NCI-H510A (cell line): ENCODE measurements around the gene RPL18.

ENCODE experiments used
- DNase-seq: peaks from one replicate; lab custom pipeline; 2025; lab: John Stamatoyannopoulos, UW

Gene RPL18

DNA sequence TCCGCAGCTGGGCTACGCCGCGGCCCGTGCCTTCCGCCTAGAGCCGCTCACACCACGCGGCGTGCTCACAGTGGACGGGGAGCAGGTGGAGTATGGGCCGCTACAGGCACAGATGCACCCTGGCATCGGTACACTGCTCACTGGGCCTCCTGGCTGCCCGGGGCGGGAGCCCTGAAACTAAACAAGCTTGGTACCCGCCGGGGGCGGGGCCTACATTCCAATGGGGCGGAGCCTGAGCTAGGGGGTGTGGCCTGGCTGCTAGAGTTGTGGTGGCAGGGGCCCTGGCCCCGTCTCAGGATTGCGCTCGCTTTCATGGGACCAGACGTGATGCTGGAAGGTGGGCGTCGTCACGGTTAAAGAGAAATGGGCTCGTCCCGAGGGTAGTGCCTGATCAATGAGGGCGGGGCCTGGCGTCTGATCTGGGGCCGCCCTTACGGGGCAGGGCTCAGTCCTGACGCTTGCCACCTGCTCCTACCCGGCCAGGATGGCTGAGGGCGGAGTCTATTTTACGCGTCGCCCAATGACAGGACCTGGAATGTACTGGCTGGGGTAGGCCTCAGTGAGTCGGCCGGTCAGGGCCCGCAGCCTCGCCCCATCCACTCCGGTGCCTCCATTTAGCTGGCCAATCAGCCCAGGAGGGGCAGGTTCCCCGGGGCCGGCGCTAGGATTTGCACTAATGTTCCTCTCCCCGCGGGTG lies 10.8 kb upstream of the RPL18 start:
- no peak for DNase-seq

DNA sequence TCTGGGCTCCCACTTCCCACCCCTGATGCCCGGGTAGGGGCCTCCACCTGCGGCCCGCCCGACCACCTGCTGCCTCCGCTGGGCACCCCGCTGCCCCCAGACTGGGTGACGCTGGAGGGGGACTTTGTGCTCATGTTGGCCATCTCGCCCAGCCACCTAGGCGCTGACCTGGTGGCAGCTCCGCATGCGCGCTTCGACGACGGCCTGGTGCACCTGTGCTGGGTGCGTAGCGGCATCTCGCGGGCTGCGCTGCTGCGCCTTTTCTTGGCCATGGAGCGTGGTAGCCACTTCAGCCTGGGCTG lies 10.3 kb upstream of the RPL18 start:
- no peak for DNase-seq

DNA sequence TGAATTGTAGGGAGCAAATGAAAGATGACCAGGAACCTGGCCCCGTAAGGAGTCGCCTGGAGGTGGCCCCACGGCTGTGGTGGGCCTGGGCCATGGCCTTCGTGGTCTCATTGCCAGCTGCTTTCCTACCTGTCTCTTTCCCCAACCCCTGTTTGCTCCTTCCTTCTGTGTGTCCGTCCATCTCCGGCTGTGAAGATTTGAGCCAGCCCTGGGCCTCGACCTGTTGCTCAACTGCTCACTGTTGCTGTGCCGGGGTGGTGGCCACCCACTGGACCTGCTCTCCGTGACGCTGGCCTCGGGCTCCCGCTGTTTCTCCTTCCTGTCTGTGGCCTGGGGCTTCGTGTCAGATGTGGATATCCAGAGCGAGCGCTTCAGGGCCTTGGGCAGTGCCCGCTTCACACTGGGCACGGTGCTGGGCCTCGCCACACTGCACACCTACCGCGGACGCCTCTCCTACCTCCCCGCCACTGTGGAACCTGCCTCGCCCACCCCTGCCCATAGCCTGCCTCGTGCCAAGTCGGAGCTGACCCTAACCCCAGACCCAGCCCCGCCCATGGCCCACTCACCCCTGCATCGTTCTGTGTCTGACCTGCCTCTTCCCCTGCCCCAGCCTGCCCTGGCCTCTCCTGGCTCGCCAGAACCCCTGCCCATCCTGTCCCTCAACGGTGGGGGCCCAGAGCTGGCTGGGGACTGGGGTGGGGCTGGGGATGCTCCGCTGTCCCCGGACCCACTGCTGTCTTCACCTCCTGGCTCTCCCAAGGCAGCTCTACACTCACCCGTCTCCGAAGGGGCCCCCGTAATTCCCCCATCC lies 9.7 kb upstream of the RPL18 start:
- DNase-seq: no peak

DNA sequence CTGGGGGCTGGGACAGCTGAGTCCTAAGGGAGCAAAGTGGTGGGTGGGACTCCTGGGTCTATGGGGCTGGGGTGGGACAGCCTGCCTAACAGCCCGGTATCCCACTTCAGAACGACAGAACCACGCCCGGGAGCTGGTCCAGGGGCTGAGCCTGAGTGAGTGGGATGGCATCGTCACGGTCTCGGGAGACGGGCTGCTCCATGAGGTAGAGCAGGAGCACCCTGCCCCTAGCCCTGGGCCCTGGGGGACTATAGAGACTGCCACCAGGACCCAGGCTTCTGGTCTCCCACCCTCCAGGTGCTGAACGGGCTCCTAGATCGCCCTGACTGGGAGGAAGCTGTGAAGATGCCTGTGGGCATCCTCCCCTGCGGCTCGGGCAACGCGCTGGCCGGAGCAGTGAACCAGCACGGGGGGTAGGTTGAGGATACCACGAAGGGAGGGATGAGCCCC lies 8.9 kb upstream of the RPL18 start:
- no peak for DNase-seq

DNA sequence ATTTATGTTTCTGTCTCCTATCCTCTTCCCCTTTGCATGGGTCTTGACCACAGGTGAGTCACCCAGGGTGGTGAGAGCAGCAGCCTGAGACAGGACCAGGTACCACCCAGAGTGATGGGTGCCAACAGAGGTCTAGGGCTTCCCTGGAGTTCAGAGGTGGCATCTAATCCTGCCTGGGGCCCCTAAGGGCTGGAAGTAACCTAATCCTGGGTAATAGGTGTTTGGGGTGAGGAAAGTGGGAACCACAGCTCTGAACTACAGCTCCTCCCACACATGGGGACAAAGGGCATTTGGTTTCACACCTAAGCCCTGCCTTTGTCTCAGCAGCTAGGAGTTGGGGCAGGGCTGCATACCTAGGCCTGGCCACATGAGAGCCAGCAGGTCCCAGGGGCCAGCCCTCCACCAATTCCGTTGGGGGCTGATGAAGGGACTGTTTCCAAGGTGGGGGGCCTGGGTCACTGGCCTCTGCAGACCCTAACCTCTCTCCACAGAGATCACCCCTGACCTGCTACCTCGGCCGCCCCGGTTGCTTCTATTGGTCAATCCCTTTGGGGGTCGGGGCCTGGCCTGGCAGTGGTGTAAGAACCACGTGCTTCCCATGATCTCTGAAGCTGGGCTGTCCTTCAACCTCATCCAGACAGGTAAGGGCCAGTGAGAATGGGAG lies 8.4 kb upstream of the RPL18 start:
- no peak for DNase-seq

DNA sequence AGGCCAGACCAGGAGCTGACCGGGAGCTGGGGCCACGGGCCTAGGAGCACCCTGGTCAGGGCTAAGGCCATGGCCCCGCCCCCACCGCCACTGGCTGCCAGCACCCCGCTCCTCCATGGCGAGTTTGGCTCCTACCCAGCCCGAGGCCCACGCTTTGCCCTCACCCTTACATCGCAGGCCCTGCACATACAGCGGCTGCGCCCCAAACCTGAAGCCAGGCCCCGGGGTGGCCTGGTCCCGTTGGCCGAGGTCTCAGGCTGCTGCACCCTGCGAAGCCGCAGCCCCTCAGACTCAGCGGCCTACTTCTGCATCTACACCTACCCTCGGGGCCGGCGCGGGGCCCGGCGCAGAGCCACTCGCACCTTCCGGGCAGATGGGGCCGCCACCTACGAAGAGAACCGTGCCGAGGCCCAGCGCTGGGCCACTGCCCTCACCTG lies 6.9 kb upstream of the RPL18 start:
- DNase-seq: no peak

DNA sequence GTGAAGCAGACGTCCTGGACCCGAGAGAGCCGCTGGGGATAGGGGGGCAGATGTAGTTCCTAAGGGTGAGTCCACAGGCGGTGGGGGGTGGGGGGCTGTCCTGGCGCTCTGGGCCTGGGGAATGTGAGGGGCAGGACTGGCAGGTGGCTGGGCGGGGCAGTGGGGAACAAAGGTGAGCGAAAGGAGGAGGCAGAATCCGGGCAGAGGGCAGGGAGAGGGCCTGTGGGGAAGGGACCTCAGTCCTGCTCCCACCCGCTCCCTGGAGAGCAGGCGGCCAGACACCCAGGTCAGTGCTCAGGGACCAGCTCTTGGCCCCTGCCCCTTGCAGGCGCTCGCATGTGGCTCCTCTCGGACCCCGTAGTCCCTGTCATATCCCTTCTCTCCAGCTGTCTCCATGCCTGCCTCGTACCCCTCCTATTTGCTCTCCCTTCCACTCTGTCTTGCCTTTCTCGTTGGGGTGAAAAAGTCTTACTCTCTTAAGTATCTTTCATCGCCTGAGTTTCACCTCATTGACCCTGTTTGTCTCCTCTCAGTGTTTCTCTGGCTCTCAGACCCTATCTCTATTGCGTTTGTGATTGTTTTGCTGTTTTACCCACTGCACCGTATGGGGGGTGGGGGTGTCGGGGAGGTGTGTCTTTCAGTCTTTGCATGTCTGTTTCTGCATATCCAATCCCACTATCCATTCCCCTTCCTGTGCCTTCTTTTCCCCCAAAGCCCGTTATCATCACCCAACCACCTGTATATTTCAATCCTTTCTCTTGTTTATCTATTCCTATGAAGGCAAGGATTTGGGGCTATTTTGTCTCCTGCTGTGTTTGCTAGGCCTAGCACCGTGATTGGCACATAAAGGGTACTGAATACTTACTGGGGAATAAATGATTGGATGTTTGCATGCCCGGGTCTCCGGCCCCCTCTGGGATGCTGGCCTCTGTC lies 6.1 kb upstream of the RPL18 start:
- DNase-seq: no peak

DNA sequence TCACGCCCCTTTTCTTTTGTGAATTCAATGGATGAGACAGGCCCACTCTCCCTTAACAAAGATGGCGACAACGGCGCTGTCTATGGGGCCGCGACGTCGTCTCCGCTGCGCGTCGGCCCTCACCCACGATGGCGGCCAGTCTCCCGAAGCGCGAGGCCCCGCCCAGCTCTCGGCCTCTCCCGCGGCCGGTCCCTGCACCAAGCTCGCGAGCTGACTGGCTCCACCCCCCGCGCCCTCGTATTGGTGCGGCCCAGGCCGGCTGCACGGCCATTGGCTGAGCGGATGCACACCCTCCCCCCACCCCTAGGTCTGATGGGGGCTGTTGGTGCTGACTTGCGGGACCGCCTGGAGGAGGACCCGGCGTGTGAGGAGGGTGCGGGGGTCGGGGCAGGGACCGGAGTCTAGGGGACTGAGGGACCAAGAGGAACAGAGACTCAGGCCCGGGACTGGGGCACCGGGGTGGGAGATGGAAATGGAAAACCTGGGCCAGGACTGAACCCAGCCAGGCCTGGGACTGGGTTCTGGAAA lies 5.2 kb upstream of the RPL18 start:
- peak; percentile 97 for DNase-seq

DNA sequence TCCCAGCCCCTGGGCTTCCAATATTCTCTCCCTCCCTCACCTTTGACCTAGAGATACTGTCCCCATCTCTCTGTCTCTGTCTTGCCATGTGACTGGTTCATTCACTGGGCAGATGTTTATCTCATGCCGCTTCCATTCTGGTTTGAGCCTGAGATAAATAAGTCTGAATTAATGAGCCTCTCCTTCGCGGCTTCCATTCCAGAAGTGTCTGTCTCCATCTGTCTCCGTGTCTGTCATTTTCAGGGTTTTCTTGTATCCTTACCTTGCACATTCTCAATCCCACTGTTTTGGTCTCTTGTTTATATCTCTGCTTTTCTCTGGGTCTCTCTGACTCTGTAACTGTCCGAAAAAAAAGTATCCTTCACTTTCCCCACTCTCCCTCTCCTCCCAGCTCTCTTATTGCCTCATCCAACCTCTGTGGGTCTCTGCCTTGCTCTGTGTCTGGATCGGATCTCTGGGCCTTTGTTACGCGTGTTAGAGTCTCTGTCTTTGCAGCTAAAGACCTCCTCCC lies 4.6 kb upstream of the RPL18 start:
- DNase-seq: no peak

DNA sequence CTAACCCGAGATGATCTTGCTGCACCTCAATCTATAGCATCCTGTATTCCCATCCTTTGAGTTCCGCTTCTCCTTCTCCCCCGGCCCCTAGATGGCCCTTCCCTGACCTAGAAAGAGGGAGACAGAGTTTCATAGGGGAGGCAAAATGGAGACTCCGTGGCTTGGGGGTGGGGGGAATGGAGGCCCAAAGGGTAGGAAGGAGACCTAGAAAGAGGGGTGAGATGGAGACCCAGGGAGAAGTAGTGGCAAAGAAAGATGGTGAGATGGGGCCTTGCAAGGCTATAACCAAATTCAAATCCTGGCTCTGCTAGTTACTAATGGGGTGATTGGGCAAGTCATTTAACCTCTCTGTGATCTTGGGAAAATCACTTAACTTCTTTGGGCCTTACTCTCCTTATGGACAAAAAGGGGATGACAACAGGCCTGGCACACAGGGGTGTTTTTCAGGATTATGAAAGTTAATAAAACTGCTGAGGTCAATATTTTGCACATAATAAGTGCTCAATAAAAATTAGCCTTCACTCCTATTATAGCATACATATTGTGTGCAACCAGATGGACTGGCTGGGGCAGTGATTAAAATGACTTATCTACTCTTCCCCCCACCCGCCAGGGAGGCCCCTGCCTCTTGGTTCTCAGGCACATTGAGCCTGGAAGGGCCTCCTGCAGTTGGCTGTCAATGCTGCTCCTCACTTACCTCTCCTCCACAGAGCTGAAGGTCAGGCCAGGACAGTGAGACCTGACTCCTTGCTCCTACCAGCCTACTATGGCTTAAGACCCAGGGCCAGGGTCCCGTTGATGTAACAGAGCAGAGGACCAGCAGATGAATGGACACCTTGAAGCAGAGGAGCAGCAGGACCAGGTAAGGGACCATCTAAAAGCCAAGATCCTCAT lies 961 bp upstream of the RPL18 start:
- no peak for DNase-seq

DNA sequence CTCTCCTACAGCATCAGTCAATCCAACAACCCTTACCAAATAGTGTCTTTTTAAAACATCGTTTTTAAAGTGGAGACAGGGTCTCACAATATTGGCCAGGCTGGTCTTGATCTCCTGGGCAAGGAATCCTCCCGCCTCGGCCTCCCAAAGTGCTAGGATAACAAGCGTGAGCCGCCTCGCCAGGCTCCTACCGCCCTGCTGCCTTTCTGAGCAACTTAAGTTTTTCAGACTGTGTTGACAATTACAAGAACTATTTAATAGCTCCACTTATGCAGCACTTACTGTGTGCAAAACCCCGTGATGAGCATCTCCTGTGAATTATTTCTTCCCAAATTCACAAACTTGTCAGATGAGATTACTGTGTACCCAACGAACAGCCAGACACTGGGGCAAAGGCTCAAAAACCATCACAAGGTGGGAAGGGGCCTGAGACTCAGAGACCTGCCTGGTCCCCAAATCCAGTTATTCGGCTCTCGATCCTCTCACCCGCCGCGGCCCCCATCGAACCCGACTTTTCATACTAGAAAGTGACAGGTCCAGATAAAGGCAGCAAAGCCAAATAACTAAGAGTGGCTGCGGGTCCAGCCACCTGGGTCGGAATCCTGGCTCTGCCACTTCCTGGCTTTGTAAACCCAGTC lies 581 bp downstream of the RPL18 start:
- DNase-seq: no peak

DNA sequence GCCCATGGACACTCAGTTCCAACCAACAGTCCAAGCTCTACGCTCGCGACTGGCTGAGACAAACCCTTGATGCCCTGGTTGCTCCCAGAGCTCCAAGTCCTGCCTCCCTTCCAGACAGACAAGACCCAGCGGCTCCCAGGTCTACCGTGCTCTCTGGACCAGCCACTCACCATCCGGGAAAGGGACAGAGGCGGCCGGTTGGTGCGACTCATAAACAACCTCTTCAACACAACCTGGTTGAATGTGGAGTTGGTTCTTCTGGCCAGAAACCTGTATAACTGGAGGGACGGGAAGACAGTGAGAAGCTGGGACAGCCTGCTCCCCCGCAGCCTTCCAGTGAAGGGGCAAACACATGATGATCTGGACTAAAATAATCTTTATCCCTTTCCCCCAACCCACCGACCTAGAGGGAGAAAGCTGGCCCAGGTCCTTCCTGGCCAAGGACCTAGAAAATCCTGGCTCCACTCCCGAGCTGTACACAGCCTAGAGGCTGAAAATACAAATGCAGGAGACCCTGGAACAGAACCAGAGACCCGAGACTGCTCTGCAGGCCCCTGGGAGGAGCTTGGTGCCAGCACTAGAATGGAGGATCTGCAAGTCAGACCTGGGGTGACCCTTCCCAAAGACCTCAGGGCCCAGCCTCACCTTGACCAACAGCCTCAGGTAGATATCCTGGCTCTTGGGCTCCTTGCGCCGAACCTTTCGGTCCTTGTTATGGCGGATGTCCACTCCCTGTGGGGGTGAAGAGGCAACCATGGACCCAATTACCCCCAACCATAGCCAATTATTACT lies 1.6 kb downstream of the RPL18 start:
- no peak for DNase-seq

DNA sequence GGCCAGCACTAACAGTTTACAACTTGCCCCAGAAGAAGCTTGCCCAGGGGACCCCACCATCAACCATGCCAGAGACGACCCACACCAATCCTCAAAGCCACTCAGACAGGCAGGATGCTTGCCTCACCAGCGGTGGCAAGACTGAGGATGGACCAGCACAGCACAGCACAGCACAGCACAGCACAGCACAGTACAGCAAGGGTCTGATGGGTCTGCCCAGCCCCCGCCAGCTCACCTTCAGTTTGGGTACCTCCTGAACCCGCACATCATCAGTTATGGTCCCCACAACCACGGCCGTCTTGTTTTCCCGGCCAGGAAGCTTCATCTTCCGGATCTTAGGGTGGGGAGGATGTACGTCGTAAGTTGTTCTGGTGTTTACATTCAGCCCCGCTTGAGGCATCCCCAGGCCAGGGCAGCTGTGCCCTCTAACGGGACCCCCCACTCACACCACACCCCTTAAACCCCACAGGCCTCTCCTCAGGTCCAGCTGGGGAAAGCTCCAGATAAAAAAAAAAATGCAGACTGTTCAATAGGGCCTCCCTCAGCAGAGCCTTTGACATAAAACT lies 2.4 kb downstream of the RPL18 start:
- no peak for DNase-seq

DNA sequence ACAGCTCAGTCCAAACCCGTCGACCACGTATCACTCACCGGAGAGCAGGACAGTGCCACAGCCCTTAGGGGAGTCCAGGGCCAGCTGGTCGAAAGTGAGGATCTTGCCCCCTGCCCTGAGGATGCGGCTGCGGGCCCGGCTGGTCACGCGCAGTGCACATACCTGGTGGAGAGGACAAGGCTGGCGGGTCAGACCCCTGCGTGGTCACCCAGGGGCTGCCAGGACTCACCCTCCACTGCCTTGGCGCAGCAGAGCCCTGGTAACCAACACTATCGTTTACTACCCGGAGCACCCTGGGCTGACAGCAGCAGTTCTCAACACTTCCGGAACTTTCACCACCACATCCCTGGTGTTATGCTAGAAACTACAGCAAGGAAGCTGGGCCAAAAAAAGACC lies 2.9 kb downstream of the RPL18 start:
- no peak for DNase-seq

DNA sequence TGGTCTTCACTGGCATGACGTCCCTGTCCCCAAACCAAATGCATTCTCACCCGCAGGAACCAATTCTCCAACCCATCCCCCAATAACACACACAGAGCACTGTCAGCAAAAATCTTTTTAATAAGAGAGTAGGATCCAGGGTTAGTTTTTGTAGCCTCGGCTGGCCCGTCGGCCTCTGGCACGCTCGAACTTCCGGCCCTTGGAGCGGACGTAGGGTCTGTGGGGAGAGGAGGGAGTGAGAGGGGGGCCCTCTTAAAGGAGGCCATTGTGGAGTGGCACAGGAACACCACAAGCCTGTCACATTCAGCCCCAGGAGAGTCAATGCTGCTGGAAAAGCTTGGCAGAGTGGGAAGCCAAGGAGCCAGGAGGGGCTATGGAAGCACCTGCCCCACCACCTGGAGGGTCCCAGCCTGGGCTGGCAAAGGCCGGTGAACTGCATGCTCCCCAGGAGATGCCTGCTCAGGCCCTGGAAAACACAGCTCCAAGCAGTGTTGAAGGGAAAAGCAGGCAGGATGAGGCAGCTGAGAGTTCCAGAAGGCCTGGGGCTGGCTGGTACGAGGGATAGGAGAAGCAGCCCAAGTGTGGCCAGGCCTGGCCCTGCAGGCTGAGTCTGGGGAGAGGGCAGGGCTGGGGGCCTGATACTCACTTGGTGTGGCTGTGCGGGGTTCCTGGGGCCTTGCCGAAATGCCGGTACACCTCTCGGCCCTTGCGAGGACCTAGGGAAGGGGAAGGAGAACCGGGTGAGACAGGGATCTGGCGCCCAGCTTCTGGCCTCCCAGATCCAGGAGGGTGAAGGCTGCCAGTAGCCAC lies 3.5 kb downstream of the RPL18 start:
- no peak for DNase-seq

DNA sequence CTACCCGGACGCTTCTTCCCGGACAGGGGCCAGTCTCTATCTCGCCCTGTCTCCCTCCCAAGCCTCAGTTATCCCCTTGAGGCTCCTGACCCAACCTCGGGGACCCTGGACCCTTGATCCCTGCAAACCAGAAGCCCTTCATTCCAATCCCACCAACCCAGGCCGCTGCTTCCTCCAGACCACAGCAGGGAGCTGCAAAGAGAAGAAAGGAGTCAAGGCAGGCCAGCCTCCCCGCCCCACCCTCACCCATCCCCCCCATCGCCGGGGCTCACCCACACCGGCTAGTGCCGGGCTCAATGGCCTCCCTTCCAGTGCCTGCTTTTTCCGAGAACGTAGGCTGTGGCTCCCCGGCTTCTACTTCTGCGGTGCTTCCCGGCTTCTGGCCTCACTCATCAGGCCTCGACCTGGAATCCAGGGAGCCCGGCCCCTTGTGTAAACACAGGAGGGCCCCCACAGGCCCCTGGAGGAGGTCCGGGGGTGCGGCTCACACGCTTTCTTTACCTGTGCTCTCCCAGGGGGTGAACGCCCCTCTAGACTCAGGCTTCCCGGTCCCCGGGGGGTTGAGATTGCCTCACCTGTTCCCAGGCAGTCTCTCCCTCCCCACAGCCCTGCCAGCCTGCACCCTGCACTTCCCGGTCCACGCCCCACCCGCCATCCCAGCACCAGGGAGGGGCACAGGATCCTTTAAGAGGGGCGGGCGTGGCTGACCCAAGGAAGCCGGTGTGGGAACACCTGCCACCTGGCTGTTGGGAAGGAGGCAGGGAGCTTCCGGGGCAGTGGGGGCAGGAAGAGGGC lies 4.3 kb downstream of the RPL18 start, which contains the start of gene FAM83E:
Gene FAM83E, minus strand, starts transcription at position 641 of the 795 bp plus-strand sequence. CDS start 1,704 bp downstream, outside the sequence.
- DNase-seq: peak; percentile 93

DNA sequence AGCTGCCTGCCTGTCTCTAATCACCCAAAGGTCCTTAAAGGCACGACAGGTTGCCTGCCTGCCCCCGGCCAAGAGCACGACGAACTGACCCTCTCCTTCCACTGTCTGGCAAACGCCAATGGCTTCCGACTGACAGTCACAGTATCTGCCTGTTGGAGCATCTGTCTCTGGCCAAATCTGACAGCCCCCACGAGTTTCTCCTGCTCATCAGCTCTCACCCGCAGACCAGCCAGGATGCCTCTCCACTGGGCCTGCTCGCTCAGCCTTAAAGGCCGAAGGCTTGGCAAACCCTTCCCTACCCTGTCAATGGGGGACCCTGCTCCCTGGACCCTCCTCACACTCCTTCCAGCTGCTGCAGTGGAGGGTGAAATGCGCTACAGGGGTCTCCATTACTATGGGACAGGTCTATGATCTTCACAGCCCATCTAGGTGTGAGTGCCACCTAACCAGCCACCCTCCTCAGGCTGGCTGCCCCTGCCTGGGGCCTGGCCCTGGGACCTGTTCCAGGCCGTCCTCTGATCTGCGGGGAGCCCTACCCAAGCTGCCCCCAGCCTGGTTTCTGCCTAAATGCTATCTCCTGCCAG lies 5.0 kb downstream of the RPL18 start:
- DNase-seq: no peak
